ENCODE measurements around the gene ERP27. TPM values are rescaled to one million over a fixed set of nuclear protein-coding genes. Genes with fewer than 3 reads are reported as not detected.

ERP27 gene
- total and polyA plus RNA-seq, 2 of the 8 experiments (the other 6 are each of a cell fraction or from before 2014, with no cell fraction given), result not detected

DNA sequence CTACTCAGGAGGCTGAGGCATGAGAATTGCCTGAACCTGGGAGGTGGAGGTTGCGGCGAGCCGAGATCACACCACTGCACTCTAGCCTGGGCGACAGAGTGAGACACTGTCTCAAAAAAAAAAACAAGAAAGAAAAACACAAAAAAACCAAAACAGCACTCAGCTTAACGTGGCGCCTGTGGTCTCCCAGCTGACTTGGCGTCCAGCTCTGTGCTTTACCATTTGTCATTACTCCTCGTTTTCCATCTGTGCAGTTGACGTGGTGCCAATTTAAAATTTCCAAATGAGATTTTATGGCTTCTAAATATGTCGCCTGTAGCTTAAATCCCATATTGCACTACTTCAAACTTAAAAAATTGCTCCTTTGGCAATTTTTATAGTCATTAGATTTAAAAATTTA lies 54.7 kb downstream of the ERP27 start:
- Histone ChIP-seq H2AFZ (ENCODE audit: low read length) (no peak overlapping the region), H3K4me3 (ENCODE audit: extremely low read depth in 1 of 4, insufficient read depth in 2 of 4, low read depth in 3 of 4, low read length in 4 of 4) (no peak overlapping the region), H4K91ac (replicated peaks; ENCODE audit: insufficient read length, low read length) (no peak overlapping the region), H2BK20ac (ENCODE audit: low read length) (no peak overlapping the region), H2AK5ac (ENCODE audit: low read depth, low read length) (no peak overlapping the region), H3K23me2 (ENCODE audit: low read depth, low read length) (no peaks in the 10 kb centered on the region), H3K4ac (replicated peaks; ENCODE audit: insufficient read length, low read depth, low read length) (no peak overlapping the region), H3K27me3 (replicated peaks in 1 of 4; ENCODE audit: control insufficient read depth in 3 of 4, extremely low read depth in 1 of 4, insufficient read depth in 3 of 4, low read length in 3 of 4) (no peaks in the 10 kb centered on the region), H3K4me2 (ENCODE audit: insufficient read depth in 1 of 2, low read depth in 2 of 2, low read length in 2 of 2) (no peak overlapping the region), H2BK15ac (ENCODE audit: low read length) (no peak overlapping the region), H2BK12ac (ENCODE audit: low read depth, low read length) (no peak overlapping the region), H3K14ac (ENCODE audit: insufficient read length) (no peak overlapping the region), H3K79me1 (ENCODE audit: low read depth, low read length) (no peaks in the 10 kb centered on the region), H4K20me1 (replicated peaks in 1 of 2; ENCODE audit: control insufficient read depth in 1 of 2, insufficient read depth in 2 of 2, low read length in 2 of 2) (no peaks in the 10 kb centered on the region), H4K5ac (ENCODE audit: insufficient read length, low read depth, low read length) (no peak overlapping the region), H3K56ac (replicated peaks; ENCODE audit: insufficient read length, low read depth, low read length) (no peak overlapping the region), H3K27ac (ENCODE audit: low read depth, low read length) (no peak overlapping the region), H3K18ac (ENCODE audit: extremely low read depth, low read length) (no peak overlapping the region), H4K8ac (ENCODE audit: extremely low read depth, insufficient read depth, low read length) (no peak overlapping the region), H3K9me3 (ENCODE audit: insufficient read depth in 2 of 2, low read depth in 1 of 2, low read length in 1 of 2) (no peaks in the 10 kb centered on the region), H3K79me2 (ENCODE audit: control insufficient read depth in 1 of 2, insufficient read depth in 2 of 2, low read length in 2 of 2) (no peaks in the 10 kb centered on the region), H2BK120ac (replicated peaks; ENCODE audit: low read depth, low read length) (no peak overlapping the region), H3K36me3 (ENCODE audit: control insufficient read depth in 2 of 4, insufficient read depth in 4 of 4, low read length in 3 of 4) (no peaks in the 10 kb centered on the region), H3K4me1 (replicated peaks in 1 of 4; ENCODE audit: control insufficient read depth in 3 of 4, insufficient read depth in 4 of 4, low read length in 3 of 4) (no peaks in the 10 kb centered on the region), H2BK5ac (ENCODE audit: low read depth, low read length) (no peak overlapping the region), H3K9ac (replicated peaks in 1 of 4; ENCODE audit: extremely low read depth in 1 of 4, low read depth in 3 of 4, low read length in 3 of 4) (no peak overlapping the region), H3K23ac (ENCODE audit: insufficient read length) (no peak overlapping the region)
- FAIRE-seq, result no peak
- POLR2A ChIA-PET (ENCODE audit: partially characterized antibody), result no interaction called here
- WGBS, 2 experiments (ENCODE audit: extremely low coverage in 1 of 2, insufficient coverage in 1 of 2, insufficient read length in 1 of 2, insufficient replicate concordance in 2 of 2, low coverage in 1 of 2, low lambda C conversion rate in 2 of 2, missing lambda C conversion rate in 1 of 2), result 93% methylated on average over 10 of the region's 10 CpGs; no CpG with 5 or more reads in 1 of the 2 experiments
- no peak for DNase-seq (ENCODE audit: low read depth in 1 of 2, low spot score in 2 of 2)
- CTCF ChIA-PET (ENCODE audit: partially characterized antibody), result interaction anchor here (1.0 kb wide), 1 partner anchor 35 kb away, joined by 3 read pairs; no protein-coding TSS in a partner anchor
- no peak for TF ChIP-seq NANOG (IDR thresholded peaks at IDR 0.05; ENCODE audit: insufficient read depth, low read depth, low read length, poor library complexity, severe bottlenecking)
- TF ChIP-seq, protein P1, sequence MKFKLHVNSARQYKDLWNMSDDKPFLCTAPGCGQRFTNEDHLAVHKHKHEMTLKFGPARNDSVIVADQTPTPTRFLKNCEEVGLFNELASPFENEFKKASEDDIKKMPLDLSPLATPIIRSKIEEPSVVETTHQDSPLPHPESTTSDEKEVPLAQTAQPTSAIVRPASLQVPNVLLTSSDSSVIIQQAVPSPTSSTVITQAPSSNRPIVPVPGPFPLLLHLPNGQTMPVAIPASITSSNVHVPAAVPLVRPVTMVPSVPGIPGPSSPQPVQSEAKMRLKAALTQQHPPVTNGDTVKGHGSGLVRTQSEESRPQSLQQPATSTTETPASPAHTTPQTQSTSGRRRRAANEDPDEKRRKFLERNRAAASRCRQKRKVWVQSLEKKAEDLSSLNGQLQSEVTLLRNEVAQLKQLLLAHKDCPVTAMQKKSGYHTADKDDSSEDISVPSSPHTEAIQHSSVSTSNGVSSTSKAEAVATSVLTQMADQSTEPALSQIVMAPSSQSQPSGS (IDR thresholded peaks at IDR 0.05; ENCODE audit: low read length), result no peak
- no peak for TF ChIP-seq CEBPB (IDR thresholded peaks at IDR 0.05; ENCODE audit: low read depth, low read length)
- no peak for TF ChIP-seq HDAC2 (IDR thresholded peaks at IDR 0.05; ENCODE audit: borderline replicate concordance in 1 of 2, low read depth in 2 of 2, low read length in 2 of 2)
- no peak for TF ChIP-seq KDM5A (IDR thresholded peaks at IDR 0.05; ENCODE audit: low read length)
- no peak for TF ChIP-seq TAF1 (IDR thresholded peaks at IDR 0.05; ENCODE audit: low read depth, low read length)
- TF ChIP-seq KDM1A (IDR thresholded peaks at IDR 0.05; ENCODE audit: borderline replicate concordance, low read length), result no peak
- no peak for TF ChIP-seq POLR2A (IDR thresholded peaks at IDR 0.05; ENCODE audit: control extremely low read depth in 1 of 2, low read depth in 2 of 2, low read length in 2 of 2)
- TF ChIP-seq, protein P2, sequence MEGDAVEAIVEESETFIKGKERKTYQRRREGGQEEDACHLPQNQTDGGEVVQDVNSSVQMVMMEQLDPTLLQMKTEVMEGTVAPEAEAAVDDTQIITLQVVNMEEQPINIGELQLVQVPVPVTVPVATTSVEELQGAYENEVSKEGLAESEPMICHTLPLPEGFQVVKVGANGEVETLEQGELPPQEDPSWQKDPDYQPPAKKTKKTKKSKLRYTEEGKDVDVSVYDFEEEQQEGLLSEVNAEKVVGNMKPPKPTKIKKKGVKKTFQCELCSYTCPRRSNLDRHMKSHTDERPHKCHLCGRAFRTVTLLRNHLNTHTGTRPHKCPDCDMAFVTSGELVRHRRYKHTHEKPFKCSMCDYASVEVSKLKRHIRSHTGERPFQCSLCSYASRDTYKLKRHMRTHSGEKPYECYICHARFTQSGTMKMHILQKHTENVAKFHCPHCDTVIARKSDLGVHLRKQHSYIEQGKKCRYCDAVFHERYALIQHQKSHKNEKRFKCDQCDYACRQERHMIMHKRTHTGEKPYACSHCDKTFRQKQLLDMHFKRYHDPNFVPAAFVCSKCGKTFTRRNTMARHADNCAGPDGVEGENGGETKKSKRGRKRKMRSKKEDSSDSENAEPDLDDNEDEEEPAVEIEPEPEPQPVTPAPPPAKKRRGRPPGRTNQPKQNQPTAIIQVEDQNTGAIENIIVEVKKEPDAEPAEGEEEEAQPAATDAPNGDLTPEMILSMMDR (IDR thresholded peaks at IDR 0.05; ENCODE audit: control extremely low read depth in 1 of 3, insufficient read depth in 1 of 3, low read depth in 1 of 3, low read length in 3 of 3), result no peak
- no peak for TF ChIP-seq BRCA1 (IDR thresholded peaks at IDR 0.05; ENCODE audit: low read depth, low read length)

Data from H1 (cell line).